Ovary (tissue), 9 donors: ENCODE data around the gene DHRS7B. TPM values are rescaled to one million over a fixed set of nuclear protein-coding genes. Genes with fewer than 3 reads are reported as not detected.

Experiments
- DNase-seq, 5 donors: peaks; one replicate each; pipeline ENCODE4 v3.0.0-alpha.2; 2019 to 2020
- H3K27ac ChIP-seq, 2 donors: fragments of 200-600 bp; one replicate each; pipeline versions ENCODE4 v1.5.1 to v1.8.0; 2019 to 2022
- H3K27me3 ChIP-seq: fragments of 200-600 bp; one replicate; pipeline ENCODE4 v1.8.0; 2022
- H3K36me3 ChIP-seq: fragments of 200-600 bp; sonication (generic); one replicate; pipeline ENCODE4 v1.5.1; 2019
- H3K4me1 ChIP-seq: one replicate; pipeline ENCODE4 v1.8.1; 2013; ENCODE audit warnings: mild to moderate bottlenecking, moderate library complexity; ENCODE audit not compliant: insufficient read depth
- H3K4me3 ChIP-seq: fragments of 200-600 bp; sonication (generic); one replicate; pipeline ENCODE4 v1.5.1; 2017
- H3K9me3 ChIP-seq, 2 donors: fragments of 200-600 bp in 1 of 2; sonication (generic) in 1 of 2; one replicate each; pipeline versions ENCODE4 v1.5.1 to v1.8.1; 2013 to 2019; ENCODE audit warnings: mild to moderate bottlenecking in 1 of 2, moderate library complexity in 1 of 2
- CTCF ChIP-seq, 3 donors: fragments of 450-650 bp in 2 of 3; fragments of 200-600 bp in 1 of 3; IDR thresholded peaks; one replicate each; pipeline versions ENCODE4 v1.5.1 to v1.8.0; 2016 to 2022; ENCODE audit warnings: antibody characterized with exemption in 3 of 3, mild to moderate bottlenecking in 1 of 3
- EP300 ChIP-seq: sonication (generic); formaldehyde crosslinking; IDR thresholded peaks from one replicate; pipeline ENCODE4 v1.6.1; 2017; ENCODE audit warnings: antibody characterized with exemption
- POLR2A ChIP-seq: fragments of 450-650 bp; IDR thresholded peaks from one replicate; pipeline ENCODE4 v1.6.1; 2017; ENCODE audit warnings: antibody characterized with exemption, mild to moderate bottlenecking, moderate library complexity
- WGBS, 3 donors: extraction: QIAGEN DNeasy Blood & Tissue Kit in 1 of 3; methylation state at CpG; one replicate each; pipeline versions ENCODE4 v1.1.5 to v1.1.7; 2013 to 2017; 5-methylcytosine and 5-hydroxymethylcytosine counted together
- intact Hi-C, 4 donors: fragments of 100-400 bp; cut with DNase I; formaldehyde crosslinking; loops; one replicate each; pipeline versions ENCODE4 v1.11.0 to v1.15.1; 2022 to 2023
- polyA plus RNA-seq, 2 donors: library from polyadenylated mRNA; stranded (reverse); fragments of 200-250 nt in 1 of 2; fragments of 350-450 nt in 1 of 2; fragmentation: Illumina TruSeq in 1 of 2; extraction: RNeasy Lipid Tissue Mini Kit (QIAGEN cat#74804) in 1 of 2; gene quantifications; one replicate each; pipeline ENCODE4 v1.2.3, GENCODE V29; 2013 to 2014
- total RNA-seq, 7 donors: library from RNA; depleted of rRNA in 2 of 7; stranded (reverse); fragments of >200 nt in 2 of 7; fragmentation: NEBNext Ultra II Directional in 3 of 7; extraction: Animal tissue kit (Norgen Biotek cat#: 25700) in 3 of 7; gene quantifications; one replicate each; pipeline versions ENCODE4 v1.1.0 to v1.2.4, GENCODE V29; 2016 to 2023
- donor health status: DM: no; HTN: no; CAD: no; lungs with moderate emphysema.
- donor health status: DM: no; HTN: no; CAD: no.
- donor health status: Bipolar disorder and iron deficiency.
- donor health status: DM: yes; HTN: yes; CAD: no.
- donor health status: DM: no; HTN: no; CAD: no.
- donor health status: DM: yes; HTN: yes; CAD: no.

The DHRS7B gene
- total and polyA plus RNA-seq, 9 donors: 10.7 to 28.3 (median 17.4) TPM

- 96 to 100% (median 97%) methylated on average over 1 of the region's 1 CpG for WGBS, 3 donors
- intact Hi-C loops: no loop called here
- Histone ChIP-seq H3K4me1 (no peaks in the 10 kb centered on the region), H3K36me3 (no peaks in the 10 kb centered on the region), H3K4me3 (no peak overlapping the region), H3K27me3 (no peaks in the 10 kb centered on the region), H3K27ac (no peak overlapping the region), H3K9me3 (no peaks in the 10 kb centered on the region)
- TF ChIP-seq POLR2A: no peak
- TF ChIP-seq CTCF (IDR thresholded peaks at IDR 0.05): no peak
- TF ChIP-seq EP300: no peak
- no peak for DNase-seq
Observed at GRCh38 chr17:21185061-21185460, 58.3 kb downstream of the DHRS7B start.

- 84 to 93% (median 93%) methylated on average over 6 of the region's 6 CpGs for WGBS, 3 donors
- no peaks in the 10 kb centered on the region for H3K27me3 ChIP-seq
- H3K4me3 ChIP-seq: no peak overlapping the region
- H3K4me1 ChIP-seq: peaks cover 2% of the 10 kb centered on the region
- no peak overlapping the region for H3K27ac ChIP-seq
- DNase-seq: peak in 1 of 5 donors; percentile 15
- no peaks in the 10 kb centered on the region for H3K9me3 ChIP-seq
- H3K36me3 ChIP-seq: no peaks in the 10 kb centered on the region
- intact Hi-C loops: no loop called here
- no peak for TF ChIP-seq CTCF (IDR thresholded peaks at IDR 0.05)
- TF ChIP-seq EP300: no peak
- no peak for TF ChIP-seq POLR2A
Observed at GRCh38 chr17:21186399-21187187, 59.8 kb downstream of the DHRS7B start.

GRCh38 chr17:21189361-21189760 lies 62.6 kb downstream of the DHRS7B start:
- Histone ChIP-seq H3K27ac (no peak overlapping the region), H3K36me3 (no peaks in the 10 kb centered on the region), H3K4me1 (peaks cover 8% of the 10 kb centered on the region), H3K27me3 (no peaks in the 10 kb centered on the region), H3K9me3 (no peaks in the 10 kb centered on the region), H3K4me3 (no peak overlapping the region)
- intact Hi-C loops: no loop called here
- no peak for DNase-seq
- TF ChIP-seq EP300 (no peak), POLR2A (no peak), CTCF (IDR thresholded peaks at IDR 0.05) (no peak)
- 93 to 96% (median 95%) methylated on average over 4 of the region's 4 CpGs for WGBS, 3 donors

- H3K4me1 ChIP-seq: peaks cover 8% of the 10 kb centered on the region
- no peaks in the 10 kb centered on the region for H3K9me3 ChIP-seq
- DNase-seq: no peak
- no peak for TF ChIP-seq CTCF (IDR thresholded peaks at IDR 0.05)
- no peak for TF ChIP-seq POLR2A
- no peak for TF ChIP-seq EP300
- H3K27me3 ChIP-seq: no peaks in the 10 kb centered on the region
- H3K36me3 ChIP-seq: no peaks in the 10 kb centered on the region
- intact Hi-C loops: no loop called here
- no peak overlapping the region for H3K27ac ChIP-seq
- 87 to 94% (median 91%) methylated on average over 6 of the region's 6 CpGs for WGBS, 3 donors
- no peak overlapping the region for H3K4me3 ChIP-seq
Observed at GRCh38 chr17:21190078-21190477, 63.3 kb downstream of the DHRS7B start.
